Prostate gland (tissue), 2 donors: ENCODE data around the gene SLC24A3. TPM values are rescaled to one million over a fixed set of nuclear protein-coding genes. Genes with fewer than 3 reads are reported as not detected.

Experiments
- DNase-seq: peaks from one replicate; pipeline ENCODE4 v3.0.0-alpha.2; 2019; ENCODE audit warnings: low spot score
- H3K27ac ChIP-seq, 2 donors: fragments of 200-600 bp; sonication (generic); 2 replicates each; pipeline ENCODE4 v1.5.1; 2017 to 2019
- H3K27me3 ChIP-seq: fragments of 200-600 bp; sonication (generic); replicated peaks from 2 replicates; pipeline ENCODE4 v1.5.1; 2019; ENCODE audit not compliant: insufficient read depth
- H3K36me3 ChIP-seq, 2 donors: fragments of 200-600 bp; sonication (generic); 1 replicate in 1 of 2; 2 replicates in 1 of 2; pipeline versions ENCODE4 v1.5.1 to v1.8.1; 2017 to 2019
- H3K4me1 ChIP-seq: fragments of 200-600 bp; sonication (generic); replicated peaks from 2 replicates; pipeline ENCODE4 v1.5.1; 2019
- H3K4me3 ChIP-seq, 2 donors: fragments of 200-600 bp; sonication (generic); 2 replicates each; pipeline ENCODE4 v1.5.1; 2017 to 2019
- H3K9me3 ChIP-seq: fragments of 200-600 bp; sonication (generic); 2 replicates; pipeline ENCODE4 v1.5.1; 2017
- CTCF ChIP-seq, 4 experiments: fragments of 200-600 bp in 2 of 4; fragments of 450-650 bp in 2 of 4; sonication (generic) in 2 of 4; IDR thresholded peaks; 1 replicate in 3 of 4; 2 replicates in 1 of 4; pipeline ENCODE4 v1.5.1; 2016 to 2019; ENCODE audit warnings: antibody characterized with exemption in 4 of 4, mild to moderate bottlenecking in 2 of 4, moderate library complexity in 2 of 4
- POLR2A ChIP-seq: fragments of 450-650 bp; IDR thresholded peaks from one replicate; pipeline ENCODE4 v1.6.1; 2016; ENCODE audit warnings: antibody characterized with exemption, mild to moderate bottlenecking
- POLR2AphosphoS5 ChIP-seq: sonication (generic); formaldehyde crosslinking; IDR thresholded peaks from one replicate; pipeline ENCODE4 v1.6.1; 2017; ENCODE audit warnings: antibody characterized with exemption
- WGBS: methylation state at CpG from one replicate; pipeline ENCODE4 v1.1.5; 2018; 5-methylcytosine and 5-hydroxymethylcytosine counted together
- intact Hi-C: fragments of 100-400 bp; cut with DNase I; formaldehyde crosslinking; loops from one replicate; pipeline ENCODE4 v1.14.2; 2022
- total RNA-seq, 2 donors: library from RNA; depleted of rRNA; stranded (reverse); fragments of >200 nt; gene quantifications; one replicate each; pipeline ENCODE4 v1.1.0, GENCODE V29; 2016

Gene SLC24A3
- total RNA-seq, 2 donors from 2014 or later, result 4.6 to 8.0 TPM

GRCh38 chr20:19347943-19348456 lies 135.6 kb downstream of the SLC24A3 start:
- WGBS, result 69% methylated on average over 11 of the region's 11 CpGs

GRCh38 chr20:19348582-19348981 lies 136.1 kb downstream of the SLC24A3 start:
- no peaks in the 10 kb centered on the region for H3K4me1 ChIP-seq
- no peak for DNase-seq
- intact Hi-C loops, result no loop called here

More at GRCh38 chr20:19347943-19348456, 135.6 kb downstream of the SLC24A3 start:
- intact Hi-C loops, result no loop called here
- Histone ChIP-seq H3K4me3 (no peak overlapping the region), H3K27ac (no peak overlapping the region), H3K36me3 (no peaks in the 10 kb centered on the region), H3K9me3 (no peaks in the 10 kb centered on the region), H3K27me3 (no peaks in the 10 kb centered on the region), H3K4me1 (no peaks in the 10 kb centered on the region)
- DNase-seq, result no peak
- no peak for TF ChIP-seq CTCF (IDR thresholded peaks at IDR 0.05)
- TF ChIP-seq POLR2AphosphoS5, result no peak
- no peak for TF ChIP-seq POLR2A

GRCh38 chr20:19349879-19350278 lies 137.4 kb downstream of the SLC24A3 start:
- H3K4me3 ChIP-seq, result no peak overlapping the region
- no peak overlapping the region for H3K27ac ChIP-seq
- DNase-seq, result no peak
- WGBS, result 95% methylated on average over 5 of the region's 5 CpGs
- H3K36me3 ChIP-seq, result no peaks in the 10 kb centered on the region
- no peaks in the 10 kb centered on the region for H3K27me3 ChIP-seq
- TF ChIP-seq CTCF (IDR thresholded peaks at IDR 0.05) (no peak), POLR2A (no peak), POLR2AphosphoS5 (no peak)
- H3K4me1 ChIP-seq, result no peaks in the 10 kb centered on the region
- H3K9me3 ChIP-seq, result no peaks in the 10 kb centered on the region
- intact Hi-C loops, result no loop called here

More at GRCh38 chr20:19348582-19348981, 136.1 kb downstream of the SLC24A3 start:
- Histone ChIP-seq H3K4me3 (no peak overlapping the region), H3K9me3 (no peaks in the 10 kb centered on the region), H3K27ac (no peak overlapping the region), H3K27me3 (no peaks in the 10 kb centered on the region), H3K36me3 (no peaks in the 10 kb centered on the region)
- WGBS, result 79% methylated on average over 3 of the region's 3 CpGs
- TF ChIP-seq CTCF (IDR thresholded peaks at IDR 0.05) (no peak), POLR2AphosphoS5 (no peak), POLR2A (no peak)

GRCh38 chr20:19351542-19351941 lies 139.1 kb downstream of the SLC24A3 start:
- Histone ChIP-seq H3K4me3 (no peak overlapping the region), H3K4me1 (no peaks in the 10 kb centered on the region), H3K9me3 (no peaks in the 10 kb centered on the region), H3K27ac (no peak overlapping the region), H3K36me3 (no peaks in the 10 kb centered on the region), H3K27me3 (no peaks in the 10 kb centered on the region)
- TF ChIP-seq CTCF (IDR thresholded peaks at IDR 0.05) (no peak), POLR2A (no peak), POLR2AphosphoS5 (no peak)
- intact Hi-C loops, result no loop called here
- DNase-seq, result no peak
- 48% methylated on average over 2 of the region's 2 CpGs for WGBS

- intact Hi-C loops, result no loop called here
- no peak for DNase-seq
These were observed 142.5 kb downstream of the SLC24A3 start for GRCh38 chr20:19354950-19355349.

More at GRCh38 chr20:19354950-19355349, 142.5 kb downstream of the SLC24A3 start:
- Histone ChIP-seq H3K9me3 (no peaks in the 10 kb centered on the region), H3K27ac (no peak overlapping the region), H3K4me3 (no peak overlapping the region), H3K27me3 (no peaks in the 10 kb centered on the region), H3K4me1 (no peaks in the 10 kb centered on the region), H3K36me3 (no peaks in the 10 kb centered on the region)
- WGBS, result 76% methylated on average over 3 of the region's 3 CpGs
- TF ChIP-seq CTCF (IDR thresholded peaks at IDR 0.05) (no peak), POLR2A (no peak), POLR2AphosphoS5 (no peak)
